K562 (cell line): Measurements from ENCODE around the gene MAK. TPM values are rescaled to one million over a fixed set of nuclear protein-coding genes. Genes with fewer than 3 reads are reported as not detected.

ENCODE experiments used
- CREM ChIP-seq: IDR thresholded peaks from 2 replicates; pipeline ENCODE4 v1.6.1; 2014; ENCODE audit warnings: antibody characterized with exemption, low read depth
- JUND ChIP-seq, 2 experiments: IDR thresholded peaks; 2 replicates in 1 of 2; 3 replicates in 1 of 2; pipeline ENCODE4 v1.6.1; 2011; ENCODE audit warnings: borderline replicate concordance in 2 of 2, low read depth in 2 of 2, low read length in 2 of 2, improper control_type of control experiment in 1 of 2, missing biosample characterization in 1 of 2, missing genetic modification characterization in 1 of 2, missing genetic modification reagents in 1 of 2
- MXI1 ChIP-seq: IDR thresholded peaks from 2 replicates; pipeline ENCODE4 v1.6.1; 2011; ENCODE audit warnings: low read depth, mild to moderate bottlenecking, improper control_type of control experiment, low read length
- PHF21A ChIP-seq: fragments of 450-650 bp; IDR thresholded peaks from 2 replicates; pipeline ENCODE4 v1.6.1; 2017; ENCODE audit warnings: low read depth, borderline replicate concordance
- RBBP5 ChIP-seq: fragments of 200-600 bp; sonication (generic); IDR thresholded peaks from 2 replicates; pipeline ENCODE4 v1.6.1; 2012; ENCODE audit warnings: borderline replicate concordance, mild to moderate bottlenecking, low read length, control low read depth, inconsistent platforms; ENCODE audit not compliant: insufficient read depth, poor library complexity, severe bottlenecking
- RUNX1 ChIP-seq: sonication (generic); IDR thresholded peaks from 2 replicates; pipeline ENCODE4 v1.6.1; 2016; ENCODE audit warnings: antibody characterized with exemption, low read depth
- TAF1 ChIP-seq: IDR thresholded peaks from 2 replicates; pipeline ENCODE4 v1.6.1; 2011; ENCODE audit warnings: mild to moderate bottlenecking, low read length, moderate library complexity; ENCODE audit not compliant: insufficient read depth, control insufficient read depth, severe bottlenecking; ENCODE audit errors: extremely low read depth
- YY1 ChIP-seq, 3 experiments: IDR thresholded peaks; 2 replicates each; pipeline ENCODE4 v1.6.1; 2011; ENCODE audit warnings: low read length in 2 of 3, mild to moderate bottlenecking in 2 of 3, moderate library complexity in 2 of 3, borderline replicate concordance in 1 of 3, control low read depth in 1 of 3, low read depth in 1 of 3; ENCODE audit not compliant: insufficient read depth in 3 of 3, insufficient replicate concordance in 2 of 3, control insufficient read depth in 1 of 3, insufficient read length in 1 of 3; ENCODE audit errors: extremely low read depth in 1 of 3
- ZBED1 ChIP-seq: IDR thresholded peaks from 2 replicates; pipeline ENCODE4 v1.6.1; 2014
- polyA plus RNA-seq, 8 experiments: library from polyadenylated mRNA; depleted of rRNA in 4 of 8; stranded (reverse) in 5 of 8; unstranded in 3 of 8; fragments of >200 nt; fragmentation: Nextera tagmentation in 2 of 8; fragmentation: Illumina TruSeq in 1 of 8; extraction: Ambion mirVana in 2 of 8; extraction: Trizol in 1 of 8; gene quantifications; 2 replicates each; pipeline versions ENCODE4 v1.2.1 to v1.2.3, GENCODE V29; 2011 to 2014; ENCODE audit warnings: inconsistent platforms in 1 of 8, missing spikeins in 1 of 8
- total RNA-seq, 7 experiments: library from RNA; depleted of rRNA in 6 of 7; stranded (reverse); fragments of >200 nt in 6 of 7; fragmentation: Illumina TruSeq in 2 of 7; extraction: Trizol in 2 of 7; gene quantifications; 2 replicates each; pipeline versions ENCODE4 v1.2.1 to v1.2.3, GENCODE V29; 2011 to 2021; ENCODE audit warnings: low replicate concordance in 1 of 7
- TF ChIP-seq, protein P1 (sequence below), 2 experiments: fragments of 150-350 bp in 1 of 2; IDR thresholded peaks; 2 replicates each; pipeline ENCODE4 v1.6.1; 2012 to 2016; ENCODE audit warnings: low read depth in 2 of 2, low read length in 2 of 2, mild to moderate bottlenecking in 1 of 2, moderate library complexity in 1 of 2
- TF ChIP-seq, protein P2 (sequence below): sonication (generic); formaldehyde crosslinking; IDR thresholded peaks from 2 replicates; pipeline ENCODE4 v1.8.0; 2022; ENCODE audit warnings: mild to moderate bottlenecking, missing genetic modification reagents, borderline replicate concordance
- TF ChIP-seq, protein P3 (sequence below): sonication (generic); formaldehyde crosslinking; IDR thresholded peaks from 2 replicates; pipeline ENCODE4 v1.8.0; 2022; ENCODE audit warnings: missing genetic modification reagents, mild to moderate bottlenecking, borderline replicate concordance
- TF ChIP-seq, protein P4 (sequence below), 2 experiments: fragments of 200-800 bp in 1 of 2; sonication (Bioruptor generic) in 1 of 2; sonication (generic) in 1 of 2; formaldehyde crosslinking in 1 of 2; IDR thresholded peaks in 1 of 2; conservative IDR thresholded peaks in 1 of 2; 2 replicates each; pipeline versions ENCODE4 v1.5.0 to v1.6.1; 2016 to 2020; ENCODE audit warnings: missing compliant biosample characterization in 1 of 2, missing genetic modification characterization in 1 of 2, missing genetic modification reagents in 1 of 2
- TF ChIP-seq, protein P5 (sequence below): IDR thresholded peaks from 2 replicates; pipeline ENCODE4 v1.6.1; 2012; ENCODE audit warnings: low read depth, low read length, improper control_type of control experiment, borderline replicate concordance

MAK gene
- total and polyA plus RNA-seq, 9 of the 15 experiments (the other 6 are each of a cell fraction or from before 2014, with no cell fraction given), result 0.25 to 1.1 (median 0.53) TPM

DNA sequence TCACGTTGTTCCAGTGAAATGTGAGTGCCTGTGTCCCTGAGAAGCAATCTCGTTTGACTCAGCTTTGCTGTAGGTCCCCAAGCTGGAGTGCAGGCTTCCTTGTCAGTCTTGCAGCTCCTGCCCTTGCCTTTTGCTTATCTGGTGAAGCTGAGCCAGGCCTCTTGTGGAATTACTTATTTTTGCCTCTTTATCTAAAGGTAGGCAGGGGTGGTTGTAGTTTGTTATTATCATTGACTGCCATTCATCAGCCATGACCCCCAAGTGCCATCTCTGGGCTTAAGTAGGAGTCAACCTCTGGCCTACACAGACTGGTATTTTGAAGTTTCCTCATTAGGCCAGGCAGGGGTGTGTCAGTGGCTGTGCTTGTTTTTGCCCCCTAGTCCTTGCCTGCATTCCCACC lies 88.6 kb downstream of the MAK start (continued):
- TF ChIP-seq, protein P1, sequence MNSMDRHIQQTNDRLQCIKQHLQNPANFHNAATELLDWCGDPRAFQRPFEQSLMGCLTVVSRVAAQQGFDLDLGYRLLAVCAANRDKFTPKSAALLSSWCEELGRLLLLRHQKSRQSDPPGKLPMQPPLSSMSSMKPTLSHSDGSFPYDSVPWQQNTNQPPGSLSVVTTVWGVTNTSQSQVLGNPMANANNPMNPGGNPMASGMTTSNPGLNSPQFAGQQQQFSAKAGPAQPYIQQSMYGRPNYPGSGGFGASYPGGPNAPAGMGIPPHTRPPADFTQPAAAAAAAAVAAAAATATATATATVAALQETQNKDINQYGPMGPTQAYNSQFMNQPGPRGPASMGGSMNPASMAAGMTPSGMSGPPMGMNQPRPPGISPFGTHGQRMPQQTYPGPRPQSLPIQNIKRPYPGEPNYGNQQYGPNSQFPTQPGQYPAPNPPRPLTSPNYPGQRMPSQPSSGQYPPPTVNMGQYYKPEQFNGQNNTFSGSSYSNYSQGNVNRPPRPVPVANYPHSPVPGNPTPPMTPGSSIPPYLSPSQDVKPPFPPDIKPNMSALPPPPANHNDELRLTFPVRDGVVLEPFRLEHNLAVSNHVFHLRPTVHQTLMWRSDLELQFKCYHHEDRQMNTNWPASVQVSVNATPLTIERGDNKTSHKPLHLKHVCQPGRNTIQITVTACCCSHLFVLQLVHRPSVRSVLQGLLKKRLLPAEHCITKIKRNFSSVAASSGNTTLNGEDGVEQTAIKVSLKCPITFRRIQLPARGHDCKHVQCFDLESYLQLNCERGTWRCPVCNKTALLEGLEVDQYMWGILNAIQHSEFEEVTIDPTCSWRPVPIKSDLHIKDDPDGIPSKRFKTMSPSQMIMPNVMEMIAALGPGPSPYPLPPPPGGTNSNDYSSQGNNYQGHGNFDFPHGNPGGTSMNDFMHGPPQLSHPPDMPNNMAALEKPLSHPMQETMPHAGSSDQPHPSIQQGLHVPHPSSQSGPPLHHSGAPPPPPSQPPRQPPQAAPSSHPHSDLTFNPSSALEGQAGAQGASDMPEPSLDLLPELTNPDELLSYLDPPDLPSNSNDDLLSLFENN (IDR thresholded peaks at IDR 0.05; ENCODE audit: low read depth in 2 of 2, low read length in 2 of 2), result peak in 1 of 2 experiments; percentile 80; a peak in 2 of 4 replicates
- TF ChIP-seq, protein P2, sequence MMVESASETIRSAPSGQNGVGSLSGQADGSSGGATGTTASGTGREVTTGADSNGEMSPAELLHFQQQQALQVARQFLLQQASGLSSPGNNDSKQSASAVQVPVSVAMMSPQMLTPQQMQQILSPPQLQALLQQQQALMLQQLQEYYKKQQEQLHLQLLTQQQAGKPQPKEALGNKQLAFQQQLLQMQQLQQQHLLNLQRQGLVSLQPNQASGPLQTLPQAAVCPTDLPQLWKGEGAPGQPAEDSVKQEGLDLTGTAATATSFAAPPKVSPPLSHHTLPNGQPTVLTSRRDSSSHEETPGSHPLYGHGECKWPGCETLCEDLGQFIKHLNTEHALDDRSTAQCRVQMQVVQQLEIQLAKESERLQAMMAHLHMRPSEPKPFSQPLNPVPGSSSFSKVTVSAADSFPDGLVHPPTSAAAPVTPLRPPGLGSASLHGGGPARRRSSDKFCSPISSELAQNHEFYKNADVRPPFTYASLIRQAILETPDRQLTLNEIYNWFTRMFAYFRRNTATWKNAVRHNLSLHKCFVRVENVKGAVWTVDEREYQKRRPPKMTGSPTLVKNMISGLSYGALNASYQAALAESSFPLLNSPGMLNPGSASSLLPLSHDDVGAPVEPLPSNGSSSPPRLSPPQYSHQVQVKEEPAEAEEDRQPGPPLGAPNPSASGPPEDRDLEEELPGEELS (CRISPR knock-in tag), result 0 out of 2 replicates have a peak, but pooled peaks have one; percentile 35
- TF ChIP-seq CREM, result peak; percentile 27; the same call in 1 of the 2 replicates
- TF ChIP-seq MXI1, result 0 out of 2 replicates have a peak, but pooled peaks have one; percentile 49
- TF ChIP-seq TAF1, result peak; percentile 50
- TF ChIP-seq, protein P3, sequence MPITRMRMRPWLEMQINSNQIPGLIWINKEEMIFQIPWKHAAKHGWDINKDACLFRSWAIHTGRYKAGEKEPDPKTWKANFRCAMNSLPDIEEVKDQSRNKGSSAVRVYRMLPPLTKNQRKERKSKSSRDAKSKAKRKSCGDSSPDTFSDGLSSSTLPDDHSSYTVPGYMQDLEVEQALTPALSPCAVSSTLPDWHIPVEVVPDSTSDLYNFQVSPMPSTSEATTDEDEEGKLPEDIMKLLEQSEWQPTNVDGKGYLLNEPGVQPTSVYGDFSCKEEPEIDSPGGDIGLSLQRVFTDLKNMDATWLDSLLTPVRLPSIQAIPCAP (CRISPR knock-in tag), result no peak
- TF ChIP-seq RBBP5, result no peak
- TF ChIP-seq, protein P4, sequence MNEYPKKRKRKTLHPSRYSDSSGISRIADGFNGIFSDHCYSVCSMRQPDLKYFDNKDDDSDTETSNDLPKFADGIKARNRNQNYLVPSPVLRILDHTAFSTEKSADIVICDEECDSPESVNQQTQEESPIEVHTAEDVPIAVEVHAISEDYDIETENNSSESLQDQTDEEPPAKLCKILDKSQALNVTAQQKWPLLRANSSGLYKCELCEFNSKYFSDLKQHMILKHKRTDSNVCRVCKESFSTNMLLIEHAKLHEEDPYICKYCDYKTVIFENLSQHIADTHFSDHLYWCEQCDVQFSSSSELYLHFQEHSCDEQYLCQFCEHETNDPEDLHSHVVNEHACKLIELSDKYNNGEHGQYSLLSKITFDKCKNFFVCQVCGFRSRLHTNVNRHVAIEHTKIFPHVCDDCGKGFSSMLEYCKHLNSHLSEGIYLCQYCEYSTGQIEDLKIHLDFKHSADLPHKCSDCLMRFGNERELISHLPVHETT (CRISPR knock-in tag; conservative IDR thresholded peaks at IDR 0.05 in 1 of 2, IDR thresholded peaks at IDR 0.05 in 1 of 2), result 0 out of 4 replicates have a peak, but pooled peaks of 1 of the 2 experiments have one; percentile 35
- TF ChIP-seq JUND (IDR thresholded peaks at IDR 0.05; ENCODE audit: borderline replicate concordance, low read depth, low read length), result peak; percentile 18; the same call in 1 of the 2 replicates
- no peak; the same call in 2 of the 3 replicates for TF ChIP-seq JUND (tag; IDR thresholded peaks at IDR 0.05; ENCODE audit: borderline replicate concordance, low read depth, low read length)
- 0 out of 2 replicates have a peak, but pooled peaks have one; percentile 33 for TF ChIP-seq PHF21A
- TF ChIP-seq, protein P5, sequence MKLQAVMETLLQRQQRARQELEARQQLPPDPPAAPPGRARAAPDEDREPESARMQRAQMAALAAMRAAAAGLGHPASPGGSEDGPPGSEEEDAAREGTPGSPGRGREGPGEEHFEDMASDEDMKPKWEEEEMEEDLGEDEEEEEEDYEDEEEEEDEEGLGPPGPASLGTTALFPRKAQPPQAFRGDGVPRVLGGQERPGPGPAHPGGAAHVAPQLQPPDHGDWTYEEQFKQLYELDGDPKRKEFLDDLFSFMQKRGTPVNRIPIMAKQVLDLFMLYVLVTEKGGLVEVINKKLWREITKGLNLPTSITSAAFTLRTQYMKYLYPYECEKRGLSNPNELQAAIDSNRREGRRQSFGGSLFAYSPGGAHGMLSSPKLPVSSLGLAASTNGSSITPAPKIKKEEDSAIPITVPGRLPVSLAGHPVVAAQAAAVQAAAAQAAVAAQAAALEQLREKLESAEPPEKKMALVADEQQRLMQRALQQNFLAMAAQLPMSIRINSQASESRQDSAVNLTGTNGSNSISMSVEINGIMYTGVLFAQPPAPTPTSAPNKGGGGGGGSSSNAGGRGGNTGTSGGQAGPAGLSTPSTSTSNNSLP, result 0 out of 2 replicates have a peak, but pooled peaks have one; percentile 46
- peak; percentile 66; the same call in 1 of the 2 replicates for TF ChIP-seq RUNX1
- 0 out of 2 replicates have a peak, but pooled peaks have one; percentile 50 for TF ChIP-seq ZBED1
- peak in 1 of 3 experiments; percentile 27 for TF ChIP-seq YY1 (IDR thresholded peaks at IDR 0.05; ENCODE audit: borderline replicate concordance in 1 of 3, control insufficient read depth in 1 of 3, extremely low read depth in 1 of 3, insufficient read depth in 3 of 3, insufficient read length in 1 of 3, insufficient replicate concordance in 2 of 3, low read depth in 1 of 3, low read length in 2 of 3)
